ENCODE measurements around the gene ANKRD65. TPM values are rescaled to one million over a fixed set of nuclear protein-coding genes. Genes with fewer than 3 reads are reported as not detected.
A peak's percentile ranks its signal among the peaks of the same experiment; 100 is the strongest.
"Not testable (repeated sequence)": the region's sequence is repeated elsewhere in the genome, so short reads cannot be mapped to it uniquely, and the experiment has no call there.

Gene ANKRD65
- total and polyA plus RNA-seq, 4 donors: 13.5 to 54.2 (median 31.9) TPM

- DNase-seq (peak in 2 of 3 donors; percentile 23 to 50), ATAC-seq (ENCODE audit: insufficient read depth, low FRiP score) (peak; percentile 84)
- H3K27me3 ChIP-seq (ENCODE audit: control insufficient read depth in 3 of 3, insufficient read depth in 3 of 3, low read length in 2 of 3): no peaks in the 10 kb centered on the region
- WGBS, 2 donors: 49 to 73% methylated on average over 26 of the region's 26 CpGs
- H3K4me3 ChIP-seq: no peak overlapping the region
- peaks cover 0 to 2% (median 0%) of the 10 kb centered on the region in 4 donors for H3K9me3 ChIP-seq (ENCODE audit: control insufficient read depth in 4 of 4, insufficient read depth in 3 of 4, low read length in 3 of 4)
- no peak for TF ChIP-seq CTCF (IDR thresholded peaks at IDR 0.05; ENCODE audit: control extremely low read depth, extremely low read depth)
- H3K4me1 ChIP-seq (ENCODE audit: control insufficient read depth in 5 of 5, insufficient read depth in 5 of 5, low read length in 5 of 5): peaks cover 0 to 4% (median 0%) of the 10 kb centered on the region in 5 donors
- peak overlapping the region in 1 of 2 donors; percentile 85 for H3K27ac ChIP-seq (ENCODE audit: low read depth in 1 of 2, low read length in 1 of 2)
- H3K9ac ChIP-seq (ENCODE audit: insufficient read depth in 1 of 2, low read length in 2 of 2): no peak overlapping the region
- no peaks in the 10 kb centered on the region for H3K36me3 ChIP-seq (ENCODE audit: control insufficient read depth in 4 of 4, insufficient read depth in 4 of 4, low read length in 4 of 4)
Observed at GRCh38 chr1:1462318-1462966, 41.4 kb upstream of the ANKRD65 start.

- Histone ChIP-seq H3K4me1 (ENCODE audit: control insufficient read depth in 5 of 5, insufficient read depth in 5 of 5, low read length in 5 of 5) (peaks cover 0 to 5% (median 0%) of the 10 kb centered on the region in 5 donors), H3K27me3 (ENCODE audit: control insufficient read depth in 3 of 3, insufficient read depth in 3 of 3, low read length in 2 of 3) (no peaks in the 10 kb centered on the region), H3K4me3 (no peak overlapping the region), H3K27ac (ENCODE audit: low read depth in 1 of 2, low read length in 1 of 2) (peak overlapping the region in 1 of 2 donors; percentile 85), H3K9ac (ENCODE audit: insufficient read depth in 1 of 2, low read length in 2 of 2) (no peak overlapping the region), H3K36me3 (ENCODE audit: control insufficient read depth in 4 of 4, insufficient read depth in 4 of 4, low read length in 4 of 4) (no peaks in the 10 kb centered on the region), H3K9me3 (ENCODE audit: control insufficient read depth in 4 of 4, insufficient read depth in 3 of 4, low read length in 3 of 4) (peaks cover 0 to 2% (median 0%) of the 10 kb centered on the region in 4 donors)
- DNase-seq (no peak), ATAC-seq (ENCODE audit: insufficient read depth, low FRiP score) (no peak)
- TF ChIP-seq CTCF (IDR thresholded peaks at IDR 0.05; ENCODE audit: control extremely low read depth, extremely low read depth): no peak
- WGBS, 2 donors: 62 to 66% methylated on average over 18 of the region's 18 CpGs
Observed at GRCh38 chr1:1461721-1462317, 40.7 kb upstream of the ANKRD65 start.

- no peak overlapping the region for H3K27ac ChIP-seq (ENCODE audit: low read depth in 1 of 2, low read length in 1 of 2)
- no peaks in the 10 kb centered on the region for H3K27me3 ChIP-seq (ENCODE audit: control insufficient read depth in 3 of 3, insufficient read depth in 3 of 3, low read length in 2 of 3)
- no peaks in the 10 kb centered on the region for H3K36me3 ChIP-seq (ENCODE audit: control insufficient read depth in 4 of 4, insufficient read depth in 4 of 4, low read length in 4 of 4)
- no peak overlapping the region for H3K4me3 ChIP-seq
- no peak for TF ChIP-seq CTCF (IDR thresholded peaks at IDR 0.05; ENCODE audit: control extremely low read depth, extremely low read depth)
- H3K9me3 ChIP-seq (ENCODE audit: control insufficient read depth in 4 of 4, insufficient read depth in 3 of 4, low read length in 3 of 4): peaks cover 0 to 2% (median 0%) of the 10 kb centered on the region in 4 donors
- ATAC-seq (ENCODE audit: insufficient read depth, low FRiP score): no peak
- 46 to 62% methylated on average over 26 to 27 of the region's 27 CpGs for WGBS, 2 donors
- peaks cover 0 to 6% (median 0%) of the 10 kb centered on the region in 5 donors for H3K4me1 ChIP-seq (ENCODE audit: control insufficient read depth in 5 of 5, insufficient read depth in 5 of 5, low read length in 5 of 5)
- no peak for DNase-seq
- no peak overlapping the region for H3K9ac ChIP-seq (ENCODE audit: insufficient read depth in 1 of 2, low read length in 2 of 2)
Observed at GRCh38 chr1:1460540-1461130, 39.6 kb upstream of the ANKRD65 start.

GRCh38 chr1:1459711-1460110 is 38.6 kb upstream of the ANKRD65 start:
- not testable (repeated sequence) for H3K27ac ChIP-seq (ENCODE audit: low read depth in 1 of 2, low read length in 1 of 2); H3K9me3 ChIP-seq (ENCODE audit: control insufficient read depth in 4 of 4, insufficient read depth in 3 of 4, low read length in 3 of 4); H3K36me3 ChIP-seq (ENCODE audit: control insufficient read depth in 4 of 4, insufficient read depth in 4 of 4, low read length in 4 of 4); ATAC-seq (ENCODE audit: insufficient read depth, low FRiP score); H3K27me3 ChIP-seq (ENCODE audit: control insufficient read depth in 3 of 3, insufficient read depth in 3 of 3, low read length in 2 of 3); H3K9ac ChIP-seq (ENCODE audit: insufficient read depth in 1 of 2, low read length in 2 of 2); DNase-seq; H3K4me3 ChIP-seq; H3K4me1 ChIP-seq (ENCODE audit: control insufficient read depth in 5 of 5, insufficient read depth in 5 of 5, low read length in 5 of 5)
- 87 to 91% methylated on average over 13 to 14 of the region's 14 CpGs for WGBS, 2 donors

- not testable (repeated sequence) for H3K27ac ChIP-seq (ENCODE audit: low read depth in 1 of 2, low read length in 1 of 2); H3K4me1 ChIP-seq (ENCODE audit: control insufficient read depth in 5 of 5, insufficient read depth in 5 of 5, low read length in 5 of 5); H3K4me3 ChIP-seq; H3K27me3 ChIP-seq (ENCODE audit: control insufficient read depth in 3 of 3, insufficient read depth in 3 of 3, low read length in 2 of 3); H3K9ac ChIP-seq (ENCODE audit: insufficient read depth in 1 of 2, low read length in 2 of 2); H3K36me3 ChIP-seq (ENCODE audit: control insufficient read depth in 4 of 4, insufficient read depth in 4 of 4, low read length in 4 of 4); ATAC-seq (ENCODE audit: insufficient read depth, low FRiP score); H3K9me3 ChIP-seq (ENCODE audit: control insufficient read depth in 4 of 4, insufficient read depth in 3 of 4, low read length in 3 of 4); DNase-seq
- 90 to 94% methylated on average over 10 to 14 of the region's 19 CpGs for WGBS, 2 donors
Observed at GRCh38 chr1:1459156-1459555, 38.1 kb upstream of the ANKRD65 start.
